Neural progenitor cell (in vitro differentiated cells): ENCODE measurements around the gene SPTBN1. TPM values are rescaled to one million over a fixed set of nuclear protein-coding genes. Genes with fewer than 3 reads are reported as not detected.
A peak's percentile ranks its signal among the peaks of the same experiment; 100 is the strongest.

Experiments used
- DNase-seq: peaks from one replicate; pipeline ENCODE4 v3.0.0-alpha.2; 2016; ENCODE audit warnings: low spot score
- H2AFZ ChIP-seq: fragments of 200-600 bp; sonication (generic); replicated peaks from 2 replicates; pipeline ENCODE4 v1.6.1; 2016; ENCODE audit warnings: antibody characterized with exemption
- H3F3A ChIP-seq: fragments of 200-600 bp; sonication (generic); 2 replicates; pipeline ENCODE4 v1.6.1; 2016; ENCODE audit warnings: antibody characterized with exemption, low read depth
- H3K27ac ChIP-seq: fragments of 200-600 bp; sonication (generic); 2 replicates; pipeline ENCODE4 v1.5.1; 2016; ENCODE audit warnings: mild to moderate bottlenecking
- H3K27me3 ChIP-seq: fragments of 200-600 bp; sonication (generic); 2 replicates; pipeline ENCODE4 v1.6.1; 2016; ENCODE audit warnings: mild to moderate bottlenecking, moderate library complexity
- H3K36me3 ChIP-seq: fragments of 200-600 bp; sonication (generic); 2 replicates; pipeline ENCODE4 v1.5.1; 2016
- H3K4me1 ChIP-seq: fragments of 200-600 bp; sonication (generic); 2 replicates; pipeline ENCODE4 v1.6.1; 2016; ENCODE audit warnings: mixed run types
- H3K4me2 ChIP-seq: fragments of 200-600 bp; sonication (generic); 2 replicates; pipeline ENCODE4 v1.6.1; 2016
- H3K4me3 ChIP-seq: fragments of 200-600 bp; sonication (generic); 2 replicates; pipeline ENCODE4 v1.5.1; 2016
- H3K79me2 ChIP-seq: fragments of 200-600 bp; sonication (generic); 2 replicates; pipeline ENCODE4 v1.6.1; 2016; ENCODE audit warnings: low read depth
- H3K9ac ChIP-seq: fragments of 200-600 bp; sonication (generic); 2 replicates; pipeline ENCODE4 v1.6.1; 2016
- H3K9me3 ChIP-seq: fragments of 200-600 bp; sonication (generic); 2 replicates; pipeline ENCODE4 v1.5.1; 2016; ENCODE audit warnings: low read depth
- H4K20me1 ChIP-seq: fragments of 200-600 bp; sonication (generic); 2 replicates; pipeline ENCODE4 v1.6.1; 2016; ENCODE audit warnings: low read depth
- H3K27ac Mint-ChIP-seq: 3 replicates; pipeline ENCODE4 v1.8.0; 2021; ENCODE audit warnings: mixed read lengths
- H3K27me3 Mint-ChIP-seq: 2 replicates; pipeline ENCODE4 v1.8.0; 2022; ENCODE audit warnings: low read depth, mild to moderate bottlenecking, inconsistent platforms, moderate library complexity, mixed read lengths; ENCODE audit not compliant: insufficient read depth
- H3K36me3 Mint-ChIP-seq: 3 replicates; pipeline ENCODE4 v1.8.0; 2021; ENCODE audit warnings: mixed read lengths
- H3K4me1 Mint-ChIP-seq: 3 replicates; pipeline ENCODE4 v1.8.0; 2021; ENCODE audit warnings: mixed read lengths
- H3K4me3 Mint-ChIP-seq: 3 replicates; pipeline ENCODE4 v1.8.0; 2021; ENCODE audit warnings: mild to moderate bottlenecking, moderate library complexity, mixed read lengths
- H3K9me3 Mint-ChIP-seq: 3 replicates; pipeline ENCODE4 v1.8.0; 2020; ENCODE audit warnings: mixed read lengths
- CTCF ChIP-seq: fragments of 200-600 bp; sonication (generic); IDR thresholded peaks from 2 replicates; pipeline ENCODE4 v1.5.1; 2017; ENCODE audit warnings: antibody characterized with exemption, mild to moderate bottlenecking
- EZH2 ChIP-seq: fragments of 200-600 bp; sonication (generic); IDR thresholded peaks from 2 replicates; pipeline ENCODE4 v1.6.1; 2017; ENCODE audit warnings: antibody characterized with exemption, mild to moderate bottlenecking, moderate library complexity
- EZH2phosphoT487 ChIP-seq: fragments of 200-600 bp; sonication (generic); IDR thresholded peaks from 2 replicates; pipeline ENCODE4 v1.6.1; 2017; ENCODE audit warnings: antibody characterized with exemption
- total RNA-seq: library from RNA; depleted of rRNA; stranded (reverse); fragments of >200 nt; gene quantifications from 2 replicates; pipeline ENCODE4 v1.2.3, GENCODE V29; 2015; ENCODE audit warnings: low replicate concordance

The SPTBN1 gene
- total RNA-seq, 1 donor from 2014 or later, result 94.2 TPM

GRCh38 chr2:54599914-54600313 lies 143.8 kb downstream of the SPTBN1 start:
- Histone ChIP-seq H3K4me2 (no peak overlapping the region), H3F3A (no peaks in the 10 kb centered on the region), H3K9ac (no peak overlapping the region), H3K36me3 (no peaks in the 10 kb centered on the region), H3K4me1 (peaks cover 12% of the 10 kb centered on the region), H3K79me2 (peaks cover 97% of the 10 kb centered on the region), H3K4me3 (no peak overlapping the region), H3K27me3 (no peaks in the 10 kb centered on the region), H3K27ac (no peak overlapping the region), H3K9me3 (no peaks in the 10 kb centered on the region), H4K20me1 (peaks cover 47% of the 10 kb centered on the region), H2AFZ (no peak overlapping the region)
- peaks cover 19% of the 10 kb centered on the region for H3K4me1 Mint-ChIP-seq
- H3K4me3 Mint-ChIP-seq, result no peak overlapping the region
- peaks cover 3% of the 10 kb centered on the region for H3K27me3 Mint-ChIP-seq
- DNase-seq, result no peak
- no peak overlapping the region for H3K27ac Mint-ChIP-seq
- no peaks in the 10 kb centered on the region for H3K9me3 Mint-ChIP-seq
- peaks cover 31% of the 10 kb centered on the region for H3K36me3 Mint-ChIP-seq
- TF ChIP-seq EZH2phosphoT487 (no peak), EZH2 (no peak), CTCF (no peak)

- no peak overlapping the region for H3K4me3 Mint-ChIP-seq
- Histone ChIP-seq H3K4me2 (no peak overlapping the region), H3K27me3 (no peaks in the 10 kb centered on the region), H3K9me3 (no peaks in the 10 kb centered on the region), H3K4me3 (no peak overlapping the region), H3K27ac (no peak overlapping the region), H3K36me3 (no peaks in the 10 kb centered on the region), H3F3A (no peaks in the 10 kb centered on the region), H3K9ac (no peak overlapping the region), H2AFZ (no peak overlapping the region), H4K20me1 (peaks cover 53% of the 10 kb centered on the region), H3K79me2 (peaks cover 97% of the 10 kb centered on the region), H3K4me1 (peaks cover 16% of the 10 kb centered on the region)
- no peaks in the 10 kb centered on the region for H3K9me3 Mint-ChIP-seq
- no peak overlapping the region for H3K27ac Mint-ChIP-seq
- DNase-seq, result no peak
- TF ChIP-seq CTCF (no peak), EZH2phosphoT487 (no peak), EZH2 (no peak)
- H3K36me3 Mint-ChIP-seq, result peaks cover 30% of the 10 kb centered on the region
- peaks cover 25% of the 10 kb centered on the region for H3K4me1 Mint-ChIP-seq
- H3K27me3 Mint-ChIP-seq, result no peaks in the 10 kb centered on the region
These were observed 145.2 kb downstream of the SPTBN1 start for GRCh38 chr2:54601339-54601738.

GRCh38 chr2:54602736-54603322 lies 146.7 kb downstream of the SPTBN1 start:
- no peak for TF ChIP-seq EZH2phosphoT487
- no peak overlapping the region for H3K4me3 Mint-ChIP-seq
- peaks cover 29% of the 10 kb centered on the region for H3K36me3 Mint-ChIP-seq
- Histone ChIP-seq H4K20me1 (peaks cover 44% of the 10 kb centered on the region), H3K27me3 (no peaks in the 10 kb centered on the region), H3K36me3 (no peaks in the 10 kb centered on the region), H3K4me1 (peaks cover 16% of the 10 kb centered on the region), H3K9ac (no peak overlapping the region), H2AFZ (no peak overlapping the region), H3F3A (no peaks in the 10 kb centered on the region), H3K9me3 (no peaks in the 10 kb centered on the region), H3K79me2 (peaks cover 97% of the 10 kb centered on the region), H3K4me3 (no peak overlapping the region), H3K27ac (no peak overlapping the region), H3K4me2 (no peak overlapping the region)
- no peaks in the 10 kb centered on the region for H3K9me3 Mint-ChIP-seq
- DNase-seq, result no peak
- H3K27ac Mint-ChIP-seq, result no peak overlapping the region
- no peaks in the 10 kb centered on the region for H3K27me3 Mint-ChIP-seq
- H3K4me1 Mint-ChIP-seq, result peaks cover 27% of the 10 kb centered on the region

- H3K27me3 ChIP-seq, result no peaks in the 10 kb centered on the region
- no peaks in the 10 kb centered on the region for H3K27me3 Mint-ChIP-seq
- peaks cover 16% of the 10 kb centered on the region for H3K4me1 ChIP-seq
- no peak overlapping the region for H3K27ac ChIP-seq
- peaks cover 27% of the 10 kb centered on the region for H3K4me1 Mint-ChIP-seq
- no peak overlapping the region for H2AFZ ChIP-seq
- peak overlapping the region; percentile 26 for H3K27ac Mint-ChIP-seq
- H3K79me2 ChIP-seq, result peaks cover 97% of the 10 kb centered on the region
- no peaks in the 10 kb centered on the region for H3K36me3 ChIP-seq
- H3K4me3 ChIP-seq, result no peak overlapping the region
- H3K4me2 ChIP-seq, result no peak overlapping the region
- H3K4me3 Mint-ChIP-seq, result no peak overlapping the region
- peaks cover 3% of the 10 kb centered on the region for H3K9me3 Mint-ChIP-seq
- H3F3A ChIP-seq, result no peaks in the 10 kb centered on the region
- H4K20me1 ChIP-seq, result peaks cover 44% of the 10 kb centered on the region
- TF ChIP-seq EZH2 (no peak), CTCF (no peak), EZH2phosphoT487 (no peak)
- DNase-seq, result no peak
- H3K9me3 ChIP-seq, result no peaks in the 10 kb centered on the region
- peaks cover 26% of the 10 kb centered on the region for H3K36me3 Mint-ChIP-seq
- H3K9ac ChIP-seq, result no peak overlapping the region
These were observed 147.2 kb downstream of the SPTBN1 start for GRCh38 chr2:54603357-54603756.
